HS-5 (cell line): ENCODE measurements around the gene LEAP2.

Experiments used
- DNase-seq: peaks from one replicate; pipeline ENCODE4 v3.0.0-alpha.2; 2012; ENCODE audit warnings: low read depth

The LEAP2 gene

GRCh38 chr5:132877938-132878337 lies 4.5 kb downstream of the LEAP2 start:
- no peak for DNase-seq

- peak; percentile 28 for DNase-seq
Observed at GRCh38 chr5:132883261-132883834, 9.9 kb downstream of the LEAP2 start.

DNA sequence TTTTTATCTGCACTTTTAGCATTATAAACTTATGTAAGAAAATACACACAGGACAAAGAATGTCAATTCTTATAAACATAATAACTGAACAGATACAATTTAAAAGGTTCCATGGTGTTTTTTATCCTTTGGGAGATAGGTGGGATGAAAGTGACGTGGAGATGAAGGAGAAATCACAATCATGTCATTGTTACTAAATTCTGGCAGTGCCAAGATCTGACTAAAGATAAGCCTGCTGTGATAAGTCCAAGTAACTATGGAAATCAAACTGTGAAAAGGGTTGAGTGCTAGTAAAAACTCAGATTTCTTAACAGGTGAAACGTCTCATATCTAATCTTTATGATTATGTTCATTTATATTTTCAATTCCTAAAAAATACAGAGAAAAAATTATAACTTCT lies 11.1 kb downstream of the LEAP2 start:
- DNase-seq, result no peak

DNA sequence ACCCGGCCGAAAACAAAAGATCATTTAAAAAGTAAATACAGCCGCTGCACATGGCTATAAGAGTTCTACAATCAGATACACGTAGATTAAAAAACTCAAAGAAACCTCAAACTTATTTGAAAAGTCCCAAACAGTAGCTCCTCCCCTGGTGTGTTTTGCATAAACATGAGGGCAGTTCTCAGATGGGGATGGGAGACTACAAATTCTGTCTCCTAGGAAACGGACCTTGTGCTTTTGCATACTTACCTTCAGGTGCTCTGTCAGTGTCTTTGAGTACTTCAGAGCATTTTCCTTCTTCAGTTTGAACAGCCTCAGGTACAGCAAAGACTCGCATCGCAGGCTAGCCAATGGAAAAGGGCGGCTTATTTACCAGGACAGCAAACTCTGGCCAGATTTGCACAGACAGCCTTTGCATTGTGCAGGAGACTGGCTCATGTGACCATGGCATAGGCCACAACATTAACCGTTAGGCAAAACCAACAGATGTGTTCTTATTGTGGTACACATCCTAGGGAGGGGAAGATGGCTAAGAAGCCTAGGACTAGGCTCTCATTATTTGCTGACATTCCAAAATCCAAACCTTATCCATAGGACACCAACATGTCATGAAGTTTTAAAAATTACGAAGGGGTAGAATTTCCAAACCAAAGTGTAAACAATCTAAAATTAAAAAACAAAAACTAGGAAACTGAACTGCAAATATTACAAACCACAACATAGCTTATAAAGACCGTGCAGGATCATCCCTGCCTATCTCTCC lies 12.8 kb downstream of the LEAP2 start:
- DNase-seq, result no peak

DNA sequence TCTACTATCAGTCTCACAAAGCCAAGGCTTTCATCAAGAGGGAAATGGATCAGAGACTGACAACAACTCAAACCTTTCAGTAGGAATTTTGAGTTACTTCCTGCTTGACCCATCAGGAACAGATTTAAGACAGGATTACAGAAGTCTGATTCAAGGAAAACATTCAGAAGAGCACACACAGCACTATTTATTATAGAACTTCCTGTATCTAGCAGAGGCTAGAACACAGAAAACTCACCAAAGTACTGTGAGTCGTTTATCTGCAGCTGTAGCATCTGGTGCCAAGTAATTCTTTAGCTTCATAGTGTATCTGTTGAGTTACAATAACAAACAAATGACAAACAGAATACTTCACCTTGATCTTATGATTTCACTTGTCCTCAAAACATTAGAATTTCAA lies 13.8 kb downstream of the LEAP2 start:
- no peak for DNase-seq

GRCh38 chr5:132889501-132889900 lies 16.0 kb downstream of the LEAP2 start:
- no peak for DNase-seq

GRCh38 chr5:132890817-132891216 lies 17.3 kb downstream of the LEAP2 start:
- DNase-seq, result no peak

GRCh38 chr5:132895719-132896305 lies 22.3 kb downstream of the LEAP2 start:
- no peak for DNase-seq

- no peak for DNase-seq
Observed at GRCh38 chr5:132896685-132897084, 23.2 kb downstream of the LEAP2 start.

DNA sequence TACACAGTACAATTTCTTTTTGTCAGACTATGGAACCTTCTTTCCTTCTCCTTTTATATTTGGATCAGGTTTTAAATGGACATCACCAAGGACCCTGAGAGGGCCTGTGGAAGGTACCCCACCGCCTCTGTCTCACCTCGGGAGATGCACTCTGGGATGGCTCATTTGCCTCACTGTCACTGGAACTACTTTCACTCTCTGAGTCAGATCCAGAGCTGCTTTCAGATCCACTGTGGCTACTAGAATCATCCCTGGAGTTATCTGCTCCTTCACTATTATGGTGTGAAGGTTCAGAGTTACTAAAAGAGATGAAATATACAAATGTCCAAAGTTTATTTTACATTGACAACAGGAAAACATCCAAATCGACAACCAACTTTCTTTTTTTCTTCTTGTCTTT lies 24.6 kb downstream of the LEAP2 start:
- DNase-seq, result no peak

DNA sequence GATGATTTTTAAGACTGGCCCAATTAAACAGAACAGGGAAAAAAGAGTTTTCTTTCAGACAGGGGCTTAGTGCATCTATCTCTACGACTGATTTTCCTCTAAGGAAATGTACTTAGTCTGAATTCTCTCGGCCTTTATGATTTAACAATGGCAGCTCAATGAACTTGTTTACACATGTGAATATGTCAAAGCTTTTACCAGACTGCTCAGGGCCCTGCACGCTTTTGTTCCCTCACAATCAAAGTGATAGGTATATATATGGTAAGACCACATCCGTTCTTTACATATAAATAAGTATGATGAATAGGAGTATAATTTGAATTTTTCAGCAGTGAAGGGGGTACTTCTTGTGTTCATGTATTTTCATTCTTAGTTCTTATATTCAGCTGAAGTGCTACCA lies 27.6 kb downstream of the LEAP2 start:
- DNase-seq, result no peak

DNA sequence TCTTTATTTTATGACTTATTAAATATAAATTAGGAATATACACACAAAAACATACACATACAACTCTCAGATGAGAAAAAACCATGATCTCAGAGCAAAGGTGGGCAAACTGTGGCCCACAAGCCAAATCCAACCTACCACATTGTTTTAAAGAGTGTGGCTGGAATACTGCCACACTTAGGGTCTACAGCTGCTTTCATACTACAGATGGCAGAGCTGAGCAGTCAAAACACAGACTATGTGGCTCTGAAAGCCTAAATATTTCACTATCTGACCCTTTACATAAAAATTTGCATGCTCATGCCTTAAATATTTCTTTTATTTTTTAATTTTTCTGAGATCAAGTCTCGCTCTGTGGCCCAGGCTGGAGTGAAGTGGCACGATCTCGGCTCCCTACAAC lies 28.3 kb downstream of the LEAP2 start:
- DNase-seq, result no peak

GRCh38 chr5:132905938-132906337 lies 32.5 kb downstream of the LEAP2 start:
- no peak for DNase-seq

DNA sequence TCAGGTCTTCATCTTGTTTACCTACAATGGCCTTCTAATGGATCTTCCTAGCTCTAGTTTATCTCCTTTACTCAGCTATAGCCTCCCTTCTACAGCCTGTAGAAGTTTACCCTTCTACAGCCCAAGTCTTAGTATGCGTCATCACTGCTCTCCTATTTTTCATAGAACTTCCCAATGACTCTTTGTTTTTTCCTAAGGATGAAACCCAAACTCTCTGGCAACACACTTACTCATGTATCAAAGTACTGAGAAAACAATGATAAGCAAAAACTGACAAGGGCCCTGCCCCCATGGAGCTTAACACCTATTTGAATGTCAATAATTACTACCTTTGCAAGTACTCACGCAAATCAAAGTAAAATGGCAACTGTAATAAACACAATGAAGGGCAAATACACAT lies 33.7 kb downstream of the LEAP2 start:
- DNase-seq, result no peak

- no peak for DNase-seq
Observed at GRCh38 chr5:132909702-132910101, 36.2 kb downstream of the LEAP2 start.

GRCh38 chr5:132915681-132916080 lies 42.2 kb downstream of the LEAP2 start:
- DNase-seq, result peak; percentile 9

GRCh38 chr5:132916086-132916485 lies 42.6 kb downstream of the LEAP2 start:
- no peak for DNase-seq
